ENCODE data around the gene OXER1.

The OXER1 gene

GRCh38 chr2:42770288-42771131 lies 6.6 kb upstream of the OXER1 start:
- DNase-seq = peak in 2 of 58 donors; percentile 10 to 51

- DNase-seq = no peak
Measured at GRCh38 chr2:42769583-42770287, 5.8 kb upstream of the OXER1 start.

GRCh38 chr2:42768706-42769256 lies 4.8 kb upstream of the OXER1 start:
- no peak for DNase-seq

GRCh38 chr2:42767899-42768705 lies 4.2 kb upstream of the OXER1 start:
- DNase-seq = no peak

- no peak for DNase-seq
Measured at GRCh38 chr2:42767080-42767898, 3.4 kb upstream of the OXER1 start.

GRCh38 chr2:42765686-42766085 lies 1.8 kb upstream of the OXER1 start:
- DNase-seq = no peak

GRCh38 chr2:42764901-42765300 lies 966 bp upstream of the OXER1 start:
- no peak for DNase-seq

GRCh38 chr2:42762823-42763804 lies 821 bp downstream of the OXER1 start:
- no peak for DNase-seq

- no peak for DNase-seq
Measured at GRCh38 chr2:42762155-42762554, 1.8 kb downstream of the OXER1 start.

GRCh38 chr2:42761554-42761953 lies 2.4 kb downstream of the OXER1 start:
- DNase-seq = no peak

- no peak for DNase-seq
Measured at GRCh38 chr2:42758751-42759150, 5.2 kb downstream of the OXER1 start.

- no peak for DNase-seq
Measured at GRCh38 chr2:42757981-42758740, 5.8 kb downstream of the OXER1 start.

GRCh38 chr2:42756966-42757513 lies 6.9 kb downstream of the OXER1 start:
- no peak for DNase-seq

GRCh38 chr2:42756150-42756775 lies 7.7 kb downstream of the OXER1 start:
- DNase-seq = no peak

GRCh38 chr2:42755191-42755880 lies 8.6 kb downstream of the OXER1 start:
- DNase-seq = peak in 5 of 58 donors; percentile 13 to 43 (median 34)

GRCh38 chr2:42754776-42755140 lies 9.2 kb downstream of the OXER1 start:
- DNase-seq = peak in 26 of 58 donors; percentile 33 to 82 (median 57)

Measured in anterior cingulate cortex (tissue), 58 donors.